Astrocyte (in vitro differentiated cells and primary cell): ENCODE measurements around the gene ERVFRD-1. TPM values are rescaled to one million over a fixed set of nuclear protein-coding genes. Genes with fewer than 3 reads are reported as not detected.

Experiments
- DNase-seq: peaks from one replicate; pipeline ENCODE4 v3.0.0-alpha.2; 2010; ENCODE audit warnings: low read depth
- FAIRE-seq: peaks from 2 replicates; lab custom pipeline; 2011; peaks lifted over from hg19 to GRCh38; lab: Jason Lieb, UNC
- H2AFZ ChIP-seq: 2 replicates; pipeline ENCODE4 v1.6.0; 2012; ENCODE audit warnings: low read depth, low read length, inconsistent platforms
- H3K27ac ChIP-seq: 2 replicates; pipeline ENCODE4 v1.5.1; 2011; ENCODE audit warnings: low read depth, low read length, inconsistent platforms
- H3K27me3 ChIP-seq: 2 replicates; pipeline ENCODE4 v1.6.0; 2011; ENCODE audit warnings: low read length, inconsistent platforms; ENCODE audit not compliant: insufficient read depth
- H3K36me3 ChIP-seq: 2 replicates; pipeline ENCODE4 v1.5.1; 2011; ENCODE audit warnings: low read length, inconsistent platforms; ENCODE audit not compliant: insufficient read depth
- H3K4me1 ChIP-seq: 2 replicates; pipeline ENCODE4 v1.5.1; 2011; ENCODE audit warnings: low read length, inconsistent platforms; ENCODE audit not compliant: insufficient read depth
- H3K4me2 ChIP-seq: 2 replicates; pipeline ENCODE4 v1.6.0; 2012; ENCODE audit warnings: low read length, inconsistent platforms
- H3K4me3 ChIP-seq: 2 replicates; pipeline ENCODE4 v1.5.1; 2011; ENCODE audit warnings: low read depth, mild to moderate bottlenecking, low read length, inconsistent platforms; ENCODE audit not compliant: insufficient read depth
- H3K79me2 ChIP-seq: 2 replicates; pipeline ENCODE4 v1.6.0; 2012; ENCODE audit warnings: mild to moderate bottlenecking, low read length, inconsistent platforms; ENCODE audit not compliant: insufficient read depth
- H3K9ac ChIP-seq: 2 replicates; pipeline ENCODE4 v1.6.0; 2012; ENCODE audit warnings: mild to moderate bottlenecking, low read length, inconsistent platforms
- H3K9me3 ChIP-seq: 2 replicates; pipeline ENCODE4 v1.5.1; 2012; ENCODE audit warnings: low read depth, mild to moderate bottlenecking, low read length, inconsistent platforms; ENCODE audit not compliant: insufficient read depth
- H4K20me1 ChIP-seq: 2 replicates; pipeline ENCODE4 v1.6.0; 2012; ENCODE audit warnings: low read length, inconsistent platforms; ENCODE audit not compliant: insufficient read depth
- H3K27ac Mint-ChIP-seq: one replicate; pipeline ENCODE4 v1.8.0; 2021; ENCODE audit warnings: mild to moderate bottlenecking, mixed read lengths; ENCODE audit not compliant: unreplicated experiment
- H3K27me3 Mint-ChIP-seq: one replicate; pipeline ENCODE4 v1.8.0; 2021; ENCODE audit warnings: low read depth, mixed read lengths; ENCODE audit not compliant: unreplicated experiment
- H3K36me3 Mint-ChIP-seq: one replicate; pipeline ENCODE4 v1.8.0; 2021; ENCODE audit warnings: low read depth, mixed read lengths; ENCODE audit not compliant: unreplicated experiment
- H3K4me1 Mint-ChIP-seq: one replicate; pipeline ENCODE4 v1.8.0; 2021; ENCODE audit warnings: low read depth, mixed read lengths; ENCODE audit not compliant: unreplicated experiment
- H3K4me3 Mint-ChIP-seq: one replicate; pipeline ENCODE4 v1.8.0; 2021; ENCODE audit warnings: mild to moderate bottlenecking, moderate library complexity, mixed read lengths; ENCODE audit not compliant: unreplicated experiment
- H3K9me3 Mint-ChIP-seq: one replicate; pipeline ENCODE4 v1.8.0; 2021; ENCODE audit warnings: mild to moderate bottlenecking, mixed read lengths; ENCODE audit not compliant: unreplicated experiment
- CTCF ChIP-seq: IDR thresholded peaks from 2 replicates; pipeline ENCODE4 v1.5.1; 2011; ENCODE audit warnings: low read depth, mild to moderate bottlenecking, inconsistent platforms, low read length, moderate library complexity; ENCODE audit not compliant: insufficient read depth
- EZH2 ChIP-seq: IDR thresholded peaks from 2 replicates; pipeline ENCODE4 v1.6.1; 2012; ENCODE audit warnings: mild to moderate bottlenecking, low read length, inconsistent platforms; ENCODE audit not compliant: insufficient read depth
- total RNA-seq: library from RNA; stranded (reverse); gene quantifications from 2 replicates; pipeline ENCODE4 v1.2.1, GENCODE V29; 2021

The ERVFRD-1 gene
- total RNA-seq, 1 donor from 2014 or later = not detected

GRCh38 chr6:11094411-11094851, 17.1 kb downstream of the ERVFRD-1 start:
- peak overlapping the region; percentile 99 for H3K4me3 Mint-ChIP-seq
- Histone ChIP-seq H3K4me2 (peak overlapping the region; percentile 98), H3K9me3 (no peaks in the 10 kb centered on the region), H3K79me2 (peaks cover 55% of the 10 kb centered on the region), H3K4me3 (peak overlapping the region; percentile 88), H4K20me1 (peaks cover 40% of the 10 kb centered on the region), H2AFZ (peak overlapping the region; percentile 80), H3K27me3 (no peaks in the 10 kb centered on the region), H3K9ac (peak overlapping the region; percentile 98), H3K36me3 (no peaks in the 10 kb centered on the region), H3K4me1 (peaks cover 18% of the 10 kb centered on the region), H3K27ac (peak overlapping the region; percentile 97)
- TF ChIP-seq EZH2 (no peak), CTCF (no peak)
- H3K4me1 Mint-ChIP-seq = peaks cover 7% of the 10 kb centered on the region
- H3K9me3 Mint-ChIP-seq = no peaks in the 10 kb centered on the region
- FAIRE-seq (no peak), DNase-seq (peak; percentile 24)
- no peaks in the 10 kb centered on the region for H3K27me3 Mint-ChIP-seq
- peak overlapping the region; percentile 97 for H3K27ac Mint-ChIP-seq
- H3K36me3 Mint-ChIP-seq = peaks cover 4% of the 10 kb centered on the region

- FAIRE-seq = no peak
- no peak for TF ChIP-seq EZH2
- TF ChIP-seq CTCF = no peak
Observed at GRCh38 chr6:11093626-11094410, 17.7 kb downstream of the ERVFRD-1 start, which contains the start of gene SMIM13. Gene SMIM13, plus strand, starts transcription at chr6:11093834. Its CDS starts 480 bp downstream, at chr6:11094314.

GRCh38 chr6:11093376-11093625, 18.2 kb downstream of the ERVFRD-1 start:
- Histone ChIP-seq H3K9ac (peak overlapping the region; percentile 98), H3K4me3 (peak overlapping the region; percentile 88), H3K79me2 (peaks cover 45% of the 10 kb centered on the region), H3K4me2 (peak overlapping the region; percentile 98), H3K27me3 (no peaks in the 10 kb centered on the region), H3K27ac (peak overlapping the region; percentile 97), H3K4me1 (peaks cover 18% of the 10 kb centered on the region), H3K36me3 (no peaks in the 10 kb centered on the region), H4K20me1 (peaks cover 35% of the 10 kb centered on the region), H2AFZ (peak overlapping the region; percentile 99), H3K9me3 (no peaks in the 10 kb centered on the region)
- TF ChIP-seq CTCF = no peak
- no peak for TF ChIP-seq EZH2
- no peaks in the 10 kb centered on the region for H3K9me3 Mint-ChIP-seq
- H3K36me3 Mint-ChIP-seq = peaks cover 3% of the 10 kb centered on the region
- peak overlapping the region; percentile 77 for H3K27ac Mint-ChIP-seq
- no peaks in the 10 kb centered on the region for H3K27me3 Mint-ChIP-seq
- H3K4me3 Mint-ChIP-seq = peak overlapping the region; percentile 95
- FAIRE-seq (no peak), DNase-seq (no peak)
- peaks cover 7% of the 10 kb centered on the region for H3K4me1 Mint-ChIP-seq

More at GRCh38 chr6:11093626-11094410, 17.7 kb downstream of the ERVFRD-1 start, which contains the start of gene SMIM13:
- Histone ChIP-seq H3K27me3 (no peaks in the 10 kb centered on the region), H3K9ac (peak within 1 kb of the TSS; percentile 98), H3K4me1 (peaks cover 18% of the 10 kb centered on the region), H4K20me1 (peaks cover 40% of the 10 kb centered on the region), H3K9me3 (no peaks in the 10 kb centered on the region), H3K4me3 (peak within 1 kb of the TSS; percentile 88), H3K79me2 (peaks cover 50% of the 10 kb centered on the region), H3K36me3 (no peaks in the 10 kb centered on the region), H2AFZ (peak within 1 kb of the TSS; percentile 99), H3K4me2 (peak within 1 kb of the TSS; percentile 98), H3K27ac (peak within 1 kb of the TSS; percentile 97)
- H3K36me3 Mint-ChIP-seq = peaks cover 3% of the 10 kb centered on the region
- peak; percentile 94 for DNase-seq
- H3K27me3 Mint-ChIP-seq = no peaks in the 10 kb centered on the region
- peak within 1 kb of the TSS; percentile 97 for H3K27ac Mint-ChIP-seq
- H3K9me3 Mint-ChIP-seq = no peaks in the 10 kb centered on the region
- H3K4me1 Mint-ChIP-seq = peaks cover 7% of the 10 kb centered on the region
- H3K4me3 Mint-ChIP-seq = peak within 1 kb of the TSS; percentile 99
